Natural killer cell treated with Interleukin-12 subunit alpha and Interleukin-12 subunit beta and Interleukin-15 and Interleukin-18, amount 100 ng/mL, for 72 hours (primary cell): ENCODE measurements around the gene C22orf15. TPM values are rescaled to one million over a fixed set of nuclear protein-coding genes. Genes with fewer than 3 reads are reported as not detected.

Experiments used
- ATAC-seq, 2 donors: fragments of 150-1000 bp; cut with Tn5 transposase in 1 of 2; sonication (Bioruptor Pico), chemical (Tn5 transposase) in 1 of 2; 2 replicates each; pipeline ENCODE4 v1.10.0; 2021
- DNase-seq: peaks from one replicate; pipeline ENCODE4 v3.0.0; 2022; ENCODE audit warnings: low spot score
- H3K27ac Mint-ChIP-seq, 2 donors: 1 replicate in 1 of 2; 2 replicates in 1 of 2; pipeline ENCODE4 v1.8.0; 2022; ENCODE audit warnings: mixed read lengths in 2 of 2, mild to moderate bottlenecking in 1 of 2, moderate library complexity in 1 of 2
- H3K27me3 Mint-ChIP-seq, 2 donors: 1 replicate in 1 of 2; 2 replicates in 1 of 2; pipeline ENCODE4 v1.8.0; 2022; ENCODE audit warnings: mixed read lengths in 2 of 2
- H3K36me3 Mint-ChIP-seq: one replicate; pipeline ENCODE4 v1.8.0; 2022; ENCODE audit warnings: mixed read lengths
- H3K4me1 Mint-ChIP-seq, 2 donors: 1 replicate in 1 of 2; 2 replicates in 1 of 2; pipeline ENCODE4 v1.8.0; 2022; ENCODE audit warnings: low read depth in 2 of 2, mixed read lengths in 2 of 2, mild to moderate bottlenecking in 1 of 2
- H3K4me3 Mint-ChIP-seq: one replicate; pipeline ENCODE4 v1.8.0; 2022; ENCODE audit warnings: mixed read lengths
- H3K9me3 Mint-ChIP-seq: 2 replicates; pipeline ENCODE4 v1.8.0; 2022; ENCODE audit warnings: mixed read lengths
- total RNA-seq, 2 donors: library from RNA; stranded (reverse); gene quantifications; one replicate each; pipeline ENCODE4 v1.2.3, GENCODE V29; 2022

C22orf15 gene
- total RNA-seq, 2 donors from 2014 or later = 0.83 to 0.86 TPM

GRCh38 chr22:23754980-23755636 is 7.7 kb upstream of the C22orf15 start:
- no peak overlapping the region for H3K4me3 Mint-ChIP-seq
- no peak for DNase-seq
- H3K27ac Mint-ChIP-seq = no peak overlapping the region

GRCh38 chr22:23755711-23756110 is 7.1 kb upstream of the C22orf15 start:
- no peaks in the 10 kb centered on the region for H3K36me3 Mint-ChIP-seq
- no peak for ATAC-seq

More at GRCh38 chr22:23754980-23755636, 7.7 kb upstream of the C22orf15 start:
- Mint-ChIP-seq H3K4me1 (peaks cover 6% of the 10 kb centered on the region in 2 donors), H3K27me3 (no peaks in the 10 kb centered on the region), H3K9me3 (no peaks in the 10 kb centered on the region), H3K36me3 (no peaks in the 10 kb centered on the region)
- ATAC-seq = no peak

DNA sequence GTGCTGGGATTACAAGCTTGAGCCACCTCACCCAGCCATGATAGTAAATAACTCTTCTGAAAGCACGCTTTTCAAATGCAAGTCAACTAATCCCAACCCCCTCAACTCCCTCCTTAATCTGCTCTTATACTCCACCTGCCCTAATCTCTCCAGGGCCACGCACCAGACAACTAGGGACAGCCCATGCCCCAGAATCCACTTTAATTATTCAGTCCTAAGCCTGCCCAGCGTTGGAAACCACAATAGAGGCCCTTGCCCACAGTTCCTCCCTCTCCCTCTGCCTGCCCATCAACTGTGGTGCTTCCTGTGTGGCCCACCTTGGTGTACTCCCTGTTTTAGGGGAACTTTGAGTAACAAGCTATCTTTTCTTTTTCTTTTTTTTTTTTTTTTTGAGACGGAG is 5.9 kb upstream of the C22orf15 start:
- no peak for DNase-seq
- no peak for ATAC-seq
- H3K4me3 Mint-ChIP-seq = no peak overlapping the region
- no peaks in the 10 kb centered on the region for H3K9me3 Mint-ChIP-seq
- no peaks in the 10 kb centered on the region for H3K4me1 Mint-ChIP-seq
- H3K36me3 Mint-ChIP-seq = no peaks in the 10 kb centered on the region
- H3K27me3 Mint-ChIP-seq = no peaks in the 10 kb centered on the region
- no peak overlapping the region for H3K27ac Mint-ChIP-seq

More at GRCh38 chr22:23755711-23756110, 7.1 kb upstream of the C22orf15 start:
- Mint-ChIP-seq H3K27me3 (no peaks in the 10 kb centered on the region), H3K27ac (no peak overlapping the region), H3K4me3 (no peak overlapping the region), H3K4me1 (peaks cover 0 to under 1% of the 10 kb centered on the region in 2 donors), H3K9me3 (no peaks in the 10 kb centered on the region)
- DNase-seq = no peak

- ATAC-seq (no peak), DNase-seq (no peak)
- no peak overlapping the region for H3K27ac Mint-ChIP-seq
- H3K9me3 Mint-ChIP-seq = no peaks in the 10 kb centered on the region
- H3K4me1 Mint-ChIP-seq = peaks cover 10 to 14% of the 10 kb centered on the region in 2 donors
- no peaks in the 10 kb centered on the region for H3K27me3 Mint-ChIP-seq
- no peaks in the 10 kb centered on the region for H3K36me3 Mint-ChIP-seq
- no peak overlapping the region for H3K4me3 Mint-ChIP-seq
These were observed 3.2 kb upstream of the C22orf15 start for GRCh38 chr22:23759566-23759965.

DNA sequence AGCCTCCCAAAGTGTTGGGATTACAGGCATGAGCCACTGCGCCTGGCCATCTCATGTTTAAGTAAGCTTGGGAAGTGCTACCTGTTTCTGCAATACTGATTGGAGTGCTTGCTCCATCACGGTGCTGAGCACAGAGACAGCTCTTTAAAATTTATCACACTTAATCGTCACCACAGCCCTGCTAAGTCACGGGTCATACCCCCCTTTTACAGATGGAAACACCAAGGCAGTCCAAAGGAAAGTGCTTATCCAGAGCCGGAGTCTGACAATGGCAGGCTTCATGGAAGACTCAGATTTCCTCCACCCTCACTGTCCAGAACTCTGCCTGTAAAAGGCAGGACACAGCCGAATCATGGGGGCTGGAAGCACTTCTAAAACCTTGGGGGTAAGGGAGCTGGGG is 2.7 kb upstream of the C22orf15 start:
- Mint-ChIP-seq H3K27me3 (no peaks in the 10 kb centered on the region), H3K27ac (no peak overlapping the region), H3K4me1 (peaks cover 10 to 14% of the 10 kb centered on the region in 2 donors), H3K36me3 (no peaks in the 10 kb centered on the region), H3K4me3 (no peak overlapping the region), H3K9me3 (no peaks in the 10 kb centered on the region)
- ATAC-seq (no peak), DNase-seq (no peak)

GRCh38 chr22:23763579-23763945 is 772 bp downstream of the C22orf15 start:
- Mint-ChIP-seq H3K27ac (peak overlapping the region in 1 of 2 donors; percentile 46), H3K4me3 (peak overlapping the region; percentile 65)

GRCh38 chr22:23763954-23764353 is 1.2 kb downstream of the C22orf15 start:
- Mint-ChIP-seq H3K27ac (no peak overlapping the region), H3K27me3 (no peaks in the 10 kb centered on the region), H3K9me3 (no peaks in the 10 kb centered on the region), H3K36me3 (no peaks in the 10 kb centered on the region), H3K4me3 (peak overlapping the region; percentile 65), H3K4me1 (peaks cover 10 to 19% of the 10 kb centered on the region in 2 donors)
- no peak for DNase-seq
- no peak for ATAC-seq

More at GRCh38 chr22:23763579-23763945, 772 bp downstream of the C22orf15 start:
- Mint-ChIP-seq H3K36me3 (no peaks in the 10 kb centered on the region), H3K4me1 (peaks cover 10 to 19% of the 10 kb centered on the region in 2 donors), H3K9me3 (no peaks in the 10 kb centered on the region), H3K27me3 (no peaks in the 10 kb centered on the region)
- DNase-seq = no peak
- peak; percentile 50 to 61 for ATAC-seq

- H3K9me3 Mint-ChIP-seq = no peaks in the 10 kb centered on the region
- H3K27me3 Mint-ChIP-seq = no peaks in the 10 kb centered on the region
- no peak overlapping the region for H3K27ac Mint-ChIP-seq
- H3K4me1 Mint-ChIP-seq = peaks cover 10 to 19% of the 10 kb centered on the region in 2 donors
- ATAC-seq = no peak
- no peaks in the 10 kb centered on the region for H3K36me3 Mint-ChIP-seq
- peak overlapping the region; percentile 23 for H3K4me3 Mint-ChIP-seq
- no peak for DNase-seq
These were observed 2.4 kb downstream of the C22orf15 start for GRCh38 chr22:23764899-23765881.

DNA sequence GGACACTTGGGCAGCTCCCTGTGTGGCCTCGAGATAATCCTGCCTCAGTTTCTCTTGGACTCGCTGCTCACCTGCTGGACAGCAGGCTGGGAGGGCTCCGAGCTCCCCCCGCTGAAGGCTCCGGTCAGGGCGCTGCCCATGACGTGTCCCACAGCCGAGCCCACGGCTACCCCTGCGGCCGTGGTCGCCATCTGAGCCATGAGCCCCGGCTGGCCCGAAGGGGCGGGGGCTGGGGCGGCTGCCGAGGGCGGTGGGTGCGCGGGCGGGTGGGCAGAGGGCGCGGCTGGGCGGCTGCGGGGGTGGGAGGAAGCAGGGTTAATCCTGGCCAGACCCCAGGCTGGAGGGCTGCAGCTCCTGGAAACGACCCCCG is 4.5 kb downstream of the C22orf15 start:
- H3K36me3 Mint-ChIP-seq = no peaks in the 10 kb centered on the region
- ATAC-seq = peak; percentile 1 to 21

DNA sequence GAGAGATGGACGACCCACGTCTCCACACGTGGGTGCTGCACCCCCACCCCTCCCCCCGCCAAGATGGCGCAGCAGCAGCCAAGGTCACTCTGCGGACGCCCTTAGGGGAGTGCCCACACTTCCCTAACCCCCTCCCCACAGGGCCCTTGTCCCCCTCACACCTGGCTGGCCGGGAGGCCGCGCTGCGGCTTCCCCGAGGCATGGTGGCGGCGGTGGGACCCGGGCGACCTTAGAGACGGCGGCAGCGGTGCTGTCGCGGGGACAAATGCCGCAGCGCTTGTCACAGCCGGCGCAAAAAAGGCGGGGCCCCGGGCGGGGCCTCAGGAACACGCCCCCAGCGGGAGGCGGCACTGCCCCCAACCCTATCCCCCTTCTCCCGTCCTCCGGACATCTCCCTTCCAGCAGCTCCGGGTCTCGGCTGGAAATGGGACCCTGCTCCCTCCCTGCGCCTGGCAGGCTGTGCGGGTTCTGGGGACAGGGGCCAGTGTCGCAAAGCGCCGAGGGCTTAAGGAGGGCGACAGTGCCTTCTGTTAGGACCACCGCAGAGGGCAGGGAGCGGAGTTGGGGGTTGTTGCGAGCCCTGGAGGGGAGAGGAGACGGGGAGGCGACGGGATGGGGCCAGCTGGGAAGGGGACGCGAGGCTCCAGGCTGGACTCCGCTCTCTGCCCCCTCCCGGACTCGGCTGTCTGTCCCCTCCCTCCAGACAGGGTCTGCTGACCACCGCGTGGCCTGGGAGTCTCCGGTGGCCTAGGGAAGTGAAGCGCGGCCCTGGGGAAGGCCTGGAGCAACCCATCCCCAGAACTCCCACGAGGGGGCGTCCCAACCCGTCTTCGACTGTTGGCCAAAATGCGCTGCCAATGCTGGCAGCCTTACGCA is 5.1 kb downstream of the C22orf15 start, which contains the start of gene CHCHD10:
CHCHD10 (minus strand) TSS at position 300 of the 876 bp plus-strand sequence; CDS start at position 202, 98 bp downstream.
- peaks cover 8 to 22% of the 10 kb centered on the region in 2 donors for H3K4me1 Mint-ChIP-seq
- H3K27me3 Mint-ChIP-seq = no peaks in the 10 kb centered on the region
- H3K27ac Mint-ChIP-seq = peak within 1 kb of the TSS in 1 of 2 donors; percentile 62
- H3K9me3 Mint-ChIP-seq = no peaks in the 10 kb centered on the region
- ATAC-seq = peak; percentile 80 to 87
- H3K4me3 Mint-ChIP-seq = peak within 1 kb of the TSS; percentile 73
- H3K36me3 Mint-ChIP-seq = no peaks in the 10 kb centered on the region
- DNase-seq = peak; percentile 86

More for the DNA sequence above, 4.5 kb downstream of the C22orf15 start:
- H3K4me1 Mint-ChIP-seq = peaks cover 10 to 25% of the 10 kb centered on the region in 2 donors
- peak overlapping the region; percentile 57 for H3K4me3 Mint-ChIP-seq
- DNase-seq = no peak
- H3K27ac Mint-ChIP-seq = no peak overlapping the region
- no peaks in the 10 kb centered on the region for H3K9me3 Mint-ChIP-seq
- H3K27me3 Mint-ChIP-seq = no peaks in the 10 kb centered on the region

DNA sequence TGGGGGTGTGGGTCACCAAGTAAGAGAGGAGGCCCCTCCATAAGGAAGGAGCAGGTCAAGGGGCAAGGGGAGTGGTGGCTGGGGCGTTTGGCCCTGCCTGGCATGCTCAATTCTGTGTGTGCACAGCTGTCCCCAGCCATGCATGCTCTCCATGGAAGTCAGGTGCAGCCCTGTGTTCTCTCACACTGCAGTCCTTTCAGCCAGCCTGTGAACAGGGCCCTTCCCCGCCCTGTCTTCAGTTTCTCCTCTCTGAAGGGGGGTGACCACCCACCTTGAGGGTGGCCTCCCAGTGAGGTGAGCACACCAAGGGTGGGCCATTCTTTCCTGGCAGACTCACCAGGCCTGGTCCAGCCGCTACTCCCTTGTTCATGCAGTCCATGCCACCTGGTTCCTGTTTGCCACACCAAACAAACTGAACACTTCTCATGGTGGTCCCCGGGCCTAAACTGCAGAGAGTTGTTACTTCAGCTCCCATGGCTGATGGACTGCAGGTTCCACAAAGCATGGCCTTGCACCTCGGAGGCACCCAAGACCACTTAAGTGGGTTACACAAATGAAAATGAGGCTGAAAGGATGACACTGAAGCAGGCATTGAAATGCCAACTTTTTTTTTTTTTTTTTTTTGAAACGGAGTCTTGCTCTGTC is 6.7 kb downstream of the C22orf15 start:
- H3K9me3 Mint-ChIP-seq = no peaks in the 10 kb centered on the region
- ATAC-seq = no peak
- no peak overlapping the region for H3K27ac Mint-ChIP-seq
- peaks cover 5 to 8% of the 10 kb centered on the region in 2 donors for H3K27me3 Mint-ChIP-seq
- H3K36me3 Mint-ChIP-seq = no peaks in the 10 kb centered on the region
- H3K4me1 Mint-ChIP-seq = peaks cover 6 to 19% of the 10 kb centered on the region in 2 donors
- no peak for DNase-seq
- H3K4me3 Mint-ChIP-seq = peak overlapping the region; percentile 32

DNA sequence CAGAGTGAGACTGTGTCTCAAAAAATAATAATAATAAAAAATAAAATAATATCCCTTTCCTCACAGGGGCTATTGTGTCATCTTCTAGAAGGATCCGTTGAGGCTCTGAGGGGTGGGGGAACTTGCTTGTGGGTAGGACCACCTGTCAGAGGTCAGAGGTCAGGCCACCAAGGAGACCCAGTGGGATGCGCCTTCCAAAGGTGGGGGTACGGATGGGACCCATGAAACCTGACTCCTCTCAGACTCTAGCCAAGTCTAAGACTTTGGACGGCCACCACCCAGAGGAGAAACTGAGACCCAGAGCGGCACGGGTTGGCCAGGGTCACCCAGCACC is 9.5 kb downstream of the C22orf15 start:
- no peaks in the 10 kb centered on the region for H3K36me3 Mint-ChIP-seq
- no peak overlapping the region for H3K27ac Mint-ChIP-seq
- peak overlapping the region; percentile 60 for H3K4me3 Mint-ChIP-seq
- peaks cover 6 to 14% of the 10 kb centered on the region in 2 donors for H3K4me1 Mint-ChIP-seq
- ATAC-seq (no peak), DNase-seq (no peak)
- no peaks in the 10 kb centered on the region for H3K9me3 Mint-ChIP-seq
- H3K27me3 Mint-ChIP-seq = peaks cover 5 to 8% of the 10 kb centered on the region in 2 donors
